GM18951 (cell line): ENCODE results near the gene AHDC1.
A peak's percentile ranks its signal among the peaks of the same experiment; 100 is the strongest.
"Not testable (repeated sequence)": the region's sequence is repeated elsewhere in the genome, so short reads cannot be mapped to it uniquely, and the experiment has no call there.

Experiments
- POLR2A ChIP-seq: IDR thresholded peaks from 4 replicates; pipeline ENCODE4 v1.6.1; 2011; ENCODE audit warnings: mild to moderate bottlenecking; ENCODE audit not compliant: insufficient read length, insufficient read depth; ENCODE audit errors: extremely low read depth
- in situ Hi-C: fragments of 300-500 bp; cut with MboI; formaldehyde crosslinking; loops from one replicate; pipeline ENCODE4 v1.12.0; 2022; ENCODE audit warnings: low sequenced_read_pairs, mixed read lengths, inconsistent platforms; ENCODE audit not compliant: unreplicated experiment

The AHDC1 gene

GRCh38 chr1:27628712-27629111, 24.8 kb upstream of the AHDC1 start:
- in situ Hi-C loops, result no loop called here
- no peak for TF ChIP-seq POLR2A

DNA sequence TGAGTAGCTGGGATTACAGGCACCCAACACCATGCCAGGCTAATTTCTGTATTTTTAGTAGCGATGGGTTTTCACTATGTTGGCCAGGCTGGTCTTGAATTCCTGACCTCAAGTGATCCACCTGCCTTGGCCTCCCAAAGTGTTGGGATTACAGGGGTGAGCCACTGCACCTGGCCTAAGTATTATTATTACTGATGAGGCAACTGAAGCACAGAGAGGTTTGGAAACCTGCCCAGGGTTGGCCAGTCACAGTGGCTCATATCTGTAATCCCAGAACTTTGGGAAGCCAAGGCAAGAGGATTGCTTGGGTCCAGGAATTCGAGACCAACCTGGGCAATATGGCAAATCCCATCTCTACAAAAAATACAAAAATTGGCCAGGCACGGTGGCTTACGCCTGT, 23.8 kb upstream of the AHDC1 start:
- in situ Hi-C loops, result not testable (repeated sequence)

- in situ Hi-C loops, result no loop called here
- TF ChIP-seq POLR2A, result no peak
Measured at GRCh38 chr1:27627061-27627460, 23.1 kb upstream of the AHDC1 start.

DNA sequence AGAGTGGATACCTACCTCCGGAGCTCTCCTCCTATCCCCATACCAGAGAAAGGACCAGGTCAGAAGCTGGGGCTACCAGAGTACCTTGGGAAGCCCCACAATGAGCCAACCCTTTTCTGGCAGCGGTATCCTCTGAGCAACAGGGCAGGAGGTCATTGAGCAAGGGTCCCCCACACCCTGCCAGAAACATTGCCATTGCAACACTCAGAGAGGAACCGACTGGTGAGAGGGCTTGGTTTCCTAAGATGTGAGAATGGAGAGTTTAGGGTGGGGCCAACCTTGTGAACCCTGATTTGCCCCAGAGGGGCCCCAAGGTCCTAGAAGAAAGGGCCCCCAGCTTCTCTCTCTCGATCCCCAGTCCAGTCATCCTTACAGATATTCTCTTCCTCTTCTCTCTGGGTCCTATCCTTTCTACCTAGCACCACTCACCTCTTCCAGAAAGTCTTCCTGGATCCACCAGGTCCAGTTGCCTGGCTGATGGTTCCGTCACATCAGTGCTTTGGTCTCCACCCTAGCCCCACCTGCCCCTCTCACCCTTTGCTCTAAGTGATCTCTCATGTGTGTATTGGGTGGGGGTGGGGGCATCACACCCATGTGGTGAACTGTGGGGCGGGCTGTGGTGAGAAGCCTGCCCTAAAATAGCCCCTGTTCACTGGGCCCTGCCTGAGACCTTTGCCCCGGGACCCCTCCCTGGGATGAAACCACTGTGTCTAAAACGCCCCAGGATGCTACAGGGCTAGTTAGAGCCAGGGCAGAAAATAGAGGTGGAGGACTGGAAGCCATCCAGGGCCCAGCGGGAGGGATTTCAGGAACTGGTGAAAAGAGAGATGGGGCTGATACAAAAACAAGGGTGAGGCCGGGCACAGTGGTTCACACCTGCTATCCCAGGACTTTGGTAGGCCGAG, 22.3 kb upstream of the AHDC1 start:
- TF ChIP-seq POLR2A, result peak; percentile 72
- in situ Hi-C loops, result no loop called here

- TF ChIP-seq POLR2A, result no peak
Measured at GRCh38 chr1:27624467-27625178, 20.7 kb upstream of the AHDC1 start.

DNA sequence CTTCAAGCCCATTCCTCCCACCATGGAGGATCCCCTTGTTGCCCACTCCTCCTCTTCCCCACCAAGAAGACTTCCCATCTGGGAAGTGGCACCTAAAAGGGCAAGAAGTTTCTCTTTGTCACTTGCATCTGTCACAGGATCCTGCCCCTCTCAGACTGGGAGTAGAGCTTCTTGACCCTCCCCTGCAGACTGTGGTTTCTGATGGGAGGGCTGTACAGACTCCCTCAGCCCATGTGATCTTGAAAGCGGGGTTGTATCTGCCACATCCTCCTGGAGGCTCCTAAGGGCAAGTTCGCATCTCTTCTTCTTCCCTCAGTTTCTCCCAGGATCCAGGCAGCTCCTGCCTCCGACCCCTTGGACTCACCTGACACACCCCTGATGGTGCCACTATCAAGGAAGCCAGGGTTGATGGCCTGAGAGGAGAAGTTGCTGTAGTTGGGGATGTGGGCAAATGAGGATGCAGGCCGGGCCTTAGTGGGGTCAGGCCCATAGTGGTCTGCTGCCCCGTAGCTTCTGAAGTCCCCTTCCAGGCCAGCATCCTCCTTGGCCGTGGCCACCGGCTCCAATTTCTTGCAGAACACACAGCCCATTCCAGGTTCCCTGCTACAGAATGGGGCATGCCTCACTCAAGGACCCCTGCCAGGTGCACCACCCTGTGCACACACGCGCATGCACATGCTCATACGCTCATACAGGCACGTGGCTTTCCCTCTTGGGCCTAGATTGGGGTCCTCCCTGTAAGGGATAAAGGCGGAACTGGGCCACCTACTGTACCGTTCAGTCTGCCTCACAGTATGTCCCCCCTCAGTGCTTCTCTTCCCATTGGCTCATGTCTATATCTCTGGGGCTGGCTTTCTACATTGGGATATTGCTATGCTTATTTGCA, 19.6 kb upstream of the AHDC1 start:
- TF ChIP-seq POLR2A, result peak; percentile 14
- in situ Hi-C loops, result no loop called here

More at GRCh38 chr1:27624467-27625178, 20.7 kb upstream of the AHDC1 start:
- in situ Hi-C loops, result no loop called here

GRCh38 chr1:27622828-27623227, 18.9 kb upstream of the AHDC1 start:
- in situ Hi-C loops, result no loop called here
- TF ChIP-seq POLR2A, result no peak

- no peak for TF ChIP-seq POLR2A
- in situ Hi-C loops, result no loop called here
Measured at GRCh38 chr1:27621051-27621920, 17.3 kb upstream of the AHDC1 start.

- in situ Hi-C loops, result not testable (repeated sequence)
Measured at GRCh38 chr1:27619782-27620438, 16.0 kb upstream of the AHDC1 start.

DNA sequence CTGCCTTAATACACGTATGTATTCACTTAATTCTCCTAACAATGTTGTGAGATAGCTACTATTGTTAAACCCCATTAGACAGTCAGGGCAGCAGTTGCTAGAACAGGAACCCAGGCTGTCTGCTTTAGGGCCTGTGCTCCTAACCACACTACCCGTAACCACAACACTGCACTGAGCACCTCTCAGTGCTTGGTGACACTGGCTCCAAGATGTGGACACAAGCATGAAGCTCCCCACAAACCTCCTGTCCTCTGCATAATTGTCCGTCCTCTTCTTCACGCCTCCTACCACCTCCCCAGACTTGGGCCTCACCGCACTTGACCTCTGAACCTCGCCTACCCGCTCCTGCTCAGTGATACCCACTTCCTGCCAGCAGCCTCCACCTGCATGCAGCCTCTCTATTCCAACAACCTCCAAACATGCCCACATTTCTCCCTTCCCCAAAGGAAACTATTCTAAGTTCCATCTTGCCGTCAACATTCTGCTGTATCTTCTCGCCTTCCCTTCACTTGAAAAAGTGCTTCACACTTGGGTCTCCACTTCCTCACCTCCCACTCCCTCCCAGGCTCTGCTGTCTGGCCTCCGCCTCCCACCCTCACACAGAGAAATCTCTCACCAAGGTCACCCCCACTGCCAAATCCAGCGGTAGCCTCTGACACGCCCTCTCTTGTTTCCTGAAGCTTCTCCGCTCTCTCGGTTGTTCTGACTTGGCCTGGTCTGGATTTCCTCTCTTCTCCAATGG, 14.6 kb upstream of the AHDC1 start:
- in situ Hi-C loops, result no loop called here
- no peak for TF ChIP-seq POLR2A

DNA sequence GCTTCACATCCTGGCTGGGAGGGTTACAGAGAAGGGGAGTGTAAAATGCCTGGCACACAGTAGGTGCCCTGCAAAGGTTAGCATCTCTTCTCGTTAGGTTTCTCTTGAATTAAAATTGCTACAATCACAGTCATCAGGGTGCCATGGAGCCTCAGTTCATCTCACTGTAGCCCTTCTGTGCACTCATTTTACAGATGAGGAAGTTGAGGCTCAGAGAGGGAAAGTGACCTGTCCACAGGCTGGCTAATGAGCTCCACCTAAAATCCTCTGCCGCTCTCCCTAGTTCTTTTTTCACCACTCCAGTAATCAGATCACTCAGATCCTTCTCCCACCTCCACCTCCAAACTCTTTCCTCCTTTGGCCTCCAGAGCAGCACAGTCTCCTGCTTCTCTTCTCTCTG, 13.5 kb upstream of the AHDC1 start:
- in situ Hi-C loops, result no loop called here
- no peak for TF ChIP-seq POLR2A

- in situ Hi-C loops, result no loop called here
Measured at GRCh38 chr1:27616441-27616840, 12.5 kb upstream of the AHDC1 start.

More at GRCh38 chr1:27616441-27616840, 12.5 kb upstream of the AHDC1 start:
- TF ChIP-seq POLR2A, result no peak
